Measurements from ENCODE around the gene VASH1. TPM values are rescaled to one million over a fixed set of nuclear protein-coding genes. Genes with fewer than 3 reads are reported as not detected.

Gene VASH1
- total RNA-seq, 6 experiments from 2014 or later: 0.94 to 2.9 (median 1.5) TPM

GRCh38 chr14:76765461-76765931 is 4.2 kb downstream of the VASH1 start:
- Mint-ChIP-seq H3K27me3 (ENCODE audit: insufficient read depth) (peaks cover 13% of the 10 kb centered on the region), H3K27ac (no peak overlapping the region), H3K4me3 (no peak overlapping the region), H3K4me1 (ENCODE audit: low read depth) (peaks cover 9% of the 10 kb centered on the region), H3K9me3 (no peaks in the 10 kb centered on the region), H3K36me3 (ENCODE audit: low read depth) (no peaks in the 10 kb centered on the region)
- no peak for TF ChIP-seq CTCF (IDR thresholded peaks at IDR 0.05)
- DNase-seq: no peak

- Mint-ChIP-seq H3K36me3 (ENCODE audit: low read depth) (no peaks in the 10 kb centered on the region), H3K4me1 (ENCODE audit: low read depth) (peaks cover 9% of the 10 kb centered on the region), H3K27ac (no peak overlapping the region), H3K9me3 (no peaks in the 10 kb centered on the region), H3K4me3 (no peak overlapping the region), H3K27me3 (ENCODE audit: insufficient read depth) (peaks cover 14% of the 10 kb centered on the region)
- TF ChIP-seq CTCF (IDR thresholded peaks at IDR 0.05): no peak
- no peak for DNase-seq
Measured at GRCh38 chr14:76767681-76768656, 6.7 kb downstream of the VASH1 start.

GRCh38 chr14:76768671-76769500 is 7.6 kb downstream of the VASH1 start:
- no peak overlapping the region for H3K4me3 Mint-ChIP-seq
- TF ChIP-seq CTCF (IDR thresholded peaks at IDR 0.05): no peak

GRCh38 chr14:76769636-76770292 is 8.5 kb downstream of the VASH1 start:
- no peaks in the 10 kb centered on the region for H3K9me3 Mint-ChIP-seq
- TF ChIP-seq CTCF (IDR thresholded peaks at IDR 0.05): no peak
- H3K4me1 Mint-ChIP-seq (ENCODE audit: low read depth): peaks cover 20% of the 10 kb centered on the region
- DNase-seq: no peak
- H3K4me3 Mint-ChIP-seq: no peak overlapping the region
- no peaks in the 10 kb centered on the region for H3K36me3 Mint-ChIP-seq (ENCODE audit: low read depth)
- no peak overlapping the region for H3K27ac Mint-ChIP-seq
- peaks cover 14% of the 10 kb centered on the region for H3K27me3 Mint-ChIP-seq (ENCODE audit: insufficient read depth)

More at GRCh38 chr14:76768671-76769500, 7.6 kb downstream of the VASH1 start:
- no peak for DNase-seq
- H3K9me3 Mint-ChIP-seq: no peaks in the 10 kb centered on the region
- H3K36me3 Mint-ChIP-seq (ENCODE audit: low read depth): no peaks in the 10 kb centered on the region
- H3K4me1 Mint-ChIP-seq (ENCODE audit: low read depth): peaks cover 18% of the 10 kb centered on the region
- no peak overlapping the region for H3K27ac Mint-ChIP-seq
- peaks cover 14% of the 10 kb centered on the region for H3K27me3 Mint-ChIP-seq (ENCODE audit: insufficient read depth)

Measured in HFFc6 (cell line).